K562 (cell line): ENCODE results near the gene LST1.

Experiments used
- CEBPB ChIP-seq: fragments of 450-650 bp; IDR thresholded peaks from 2 replicates; pipeline ENCODE4 v1.6.1; 2016; ENCODE audit warnings: missing genetic modification characterization, missing compliant biosample characterization
- FOXP1 ChIP-seq: sonication (generic); formaldehyde crosslinking; IDR thresholded peaks from 2 replicates; pipeline ENCODE4 v1.8.0; 2022; ENCODE audit warnings: mild to moderate bottlenecking, missing genetic modification reagents
- KHSRP ChIP-seq: fragments of 450-650 bp; IDR thresholded peaks from 2 replicates; pipeline ENCODE4 v1.6.1; 2017
- MIER1 ChIP-seq: fragments of 450-650 bp; IDR thresholded peaks from 2 replicates; pipeline ENCODE4 v1.6.1; 2016; ENCODE audit warnings: antibody characterized with exemption, mild to moderate bottlenecking, low read depth
- TARDBP ChIP-seq: fragments of 450-650 bp; IDR thresholded peaks from 2 replicates; pipeline ENCODE4 v1.6.1; 2016
- TF ChIP-seq, protein P1 (sequence below): fragments of 450-650 bp; IDR thresholded peaks from 2 replicates; pipeline ENCODE4 v1.6.1; 2018; ENCODE audit not compliant: partially characterized antibody
- TF ChIP-seq, protein P2 (sequence below): sonication (generic); formaldehyde crosslinking; IDR thresholded peaks from 2 replicates; pipeline ENCODE4 v1.8.0; 2022; ENCODE audit warnings: missing genetic modification reagents, mild to moderate bottlenecking, borderline replicate concordance
- TF ChIP-seq, protein P3 (sequence below): fragments of 250-450 bp; sonication (Bioruptor Pico); IDR thresholded peaks from 2 replicates; pipeline ENCODE4 v1.5.0; 2021

DNA sequence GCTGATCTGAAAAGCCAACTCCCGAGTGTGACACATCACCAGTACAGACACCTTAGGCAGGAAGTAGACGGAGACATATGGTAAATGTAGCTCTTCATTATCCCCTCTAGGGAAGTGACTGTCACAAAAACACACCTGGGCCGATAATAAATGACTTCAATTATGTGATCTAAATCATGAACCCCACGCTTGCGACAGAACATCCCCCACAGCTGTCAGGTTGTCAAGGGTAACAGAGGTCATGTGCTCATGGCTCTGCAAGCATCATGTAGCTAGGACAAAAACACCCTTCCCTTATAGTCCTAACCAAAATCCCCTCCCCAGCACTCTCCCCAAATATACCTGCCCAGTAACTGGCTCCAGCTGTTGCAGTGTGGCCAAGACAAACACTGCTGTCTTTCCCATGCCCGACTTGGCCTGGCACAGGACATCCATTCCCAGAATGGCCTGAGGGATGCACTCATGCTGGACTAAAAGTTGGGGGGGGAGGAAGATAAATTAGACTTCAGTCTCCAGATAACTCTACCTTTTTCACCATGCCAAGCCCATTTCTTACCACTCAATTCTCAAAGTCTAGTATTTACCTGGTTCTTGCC lies 47.2 kb upstream of the LST1 start:
- no peak for TF ChIP-seq MIER1
- TF ChIP-seq, protein P1, sequence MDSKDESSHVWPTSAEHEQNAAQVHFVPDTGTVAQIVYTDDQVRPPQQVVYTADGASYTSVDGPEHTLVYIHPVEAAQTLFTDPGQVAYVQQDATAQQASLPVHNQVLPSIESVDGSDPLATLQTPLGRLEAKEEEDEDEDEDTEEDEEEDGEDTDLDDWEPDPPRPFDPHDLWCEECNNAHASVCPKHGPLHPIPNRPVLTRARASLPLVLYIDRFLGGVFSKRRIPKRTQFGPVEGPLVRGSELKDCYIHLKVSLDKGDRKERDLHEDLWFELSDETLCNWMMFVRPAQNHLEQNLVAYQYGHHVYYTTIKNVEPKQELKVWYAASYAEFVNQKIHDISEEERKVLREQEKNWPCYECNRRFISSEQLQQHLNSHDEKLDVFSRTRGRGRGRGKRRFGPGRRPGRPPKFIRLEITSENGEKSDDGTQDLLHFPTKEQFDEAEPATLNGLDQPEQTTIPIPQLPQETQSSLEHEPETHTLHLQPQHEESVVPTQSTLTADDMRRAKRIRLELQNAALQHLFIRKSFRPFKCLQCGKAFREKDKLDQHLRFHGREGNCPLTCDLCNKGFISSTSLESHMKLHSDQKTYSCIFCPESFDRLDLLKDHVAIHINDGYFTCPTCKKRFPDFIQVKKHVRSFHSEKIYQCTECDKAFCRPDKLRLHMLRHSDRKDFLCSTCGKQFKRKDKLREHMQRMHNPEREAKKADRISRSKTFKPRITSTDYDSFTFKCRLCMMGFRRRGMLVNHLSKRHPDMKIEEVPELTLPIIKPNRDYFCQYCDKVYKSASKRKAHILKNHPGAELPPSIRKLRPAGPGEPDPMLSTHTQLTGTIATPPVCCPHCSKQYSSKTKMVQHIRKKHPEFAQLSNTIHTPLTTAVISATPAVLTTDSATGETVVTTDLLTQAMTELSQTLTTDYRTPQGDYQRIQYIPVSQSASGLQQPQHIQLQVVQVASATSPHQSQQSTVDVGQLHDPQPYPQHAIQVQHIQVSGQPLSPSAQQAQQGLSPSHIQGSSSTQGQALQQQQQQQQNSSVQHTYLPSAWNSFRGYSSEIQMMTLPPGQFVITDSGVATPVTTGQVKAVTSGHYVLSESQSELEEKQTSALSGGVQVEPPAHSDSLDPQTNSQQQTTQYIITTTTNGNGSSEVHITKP, result no peak
- no peak for TF ChIP-seq TARDBP
- no peak for TF ChIP-seq CEBPB
- no peak for TF ChIP-seq FOXP1 (CRISPR knock-in tag)
- TF ChIP-seq KHSRP, result no peak
- TF ChIP-seq, protein P2, sequence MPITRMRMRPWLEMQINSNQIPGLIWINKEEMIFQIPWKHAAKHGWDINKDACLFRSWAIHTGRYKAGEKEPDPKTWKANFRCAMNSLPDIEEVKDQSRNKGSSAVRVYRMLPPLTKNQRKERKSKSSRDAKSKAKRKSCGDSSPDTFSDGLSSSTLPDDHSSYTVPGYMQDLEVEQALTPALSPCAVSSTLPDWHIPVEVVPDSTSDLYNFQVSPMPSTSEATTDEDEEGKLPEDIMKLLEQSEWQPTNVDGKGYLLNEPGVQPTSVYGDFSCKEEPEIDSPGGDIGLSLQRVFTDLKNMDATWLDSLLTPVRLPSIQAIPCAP (CRISPR knock-in tag), result no peak
- TF ChIP-seq, protein P3, sequence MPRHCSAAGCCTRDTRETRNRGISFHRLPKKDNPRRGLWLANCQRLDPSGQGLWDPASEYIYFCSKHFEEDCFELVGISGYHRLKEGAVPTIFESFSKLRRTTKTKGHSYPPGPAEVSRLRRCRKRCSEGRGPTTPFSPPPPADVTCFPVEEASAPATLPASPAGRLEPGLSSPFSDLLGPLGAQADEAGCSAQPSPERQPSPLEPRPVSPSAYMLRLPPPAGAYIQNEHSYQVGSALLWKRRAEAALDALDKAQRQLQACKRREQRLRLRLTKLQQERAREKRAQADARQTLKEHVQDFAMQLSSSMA (CRISPR knock-in tag), result no peak
